Stimulated activated CD8-positive, alpha-beta memory T cell treated with anti-CD3 and anti-CD28 coated beads, Interleukin-15, amount 100 ng/mL, for 1 hour (primary cell): ENCODE results near the gene COX11.

Experiments used
- DNase-seq: peaks from one replicate; pipeline ENCODE4 v3.0.0-alpha.2; 2020; ENCODE audit warnings: low read depth

COX11 gene

DNA sequence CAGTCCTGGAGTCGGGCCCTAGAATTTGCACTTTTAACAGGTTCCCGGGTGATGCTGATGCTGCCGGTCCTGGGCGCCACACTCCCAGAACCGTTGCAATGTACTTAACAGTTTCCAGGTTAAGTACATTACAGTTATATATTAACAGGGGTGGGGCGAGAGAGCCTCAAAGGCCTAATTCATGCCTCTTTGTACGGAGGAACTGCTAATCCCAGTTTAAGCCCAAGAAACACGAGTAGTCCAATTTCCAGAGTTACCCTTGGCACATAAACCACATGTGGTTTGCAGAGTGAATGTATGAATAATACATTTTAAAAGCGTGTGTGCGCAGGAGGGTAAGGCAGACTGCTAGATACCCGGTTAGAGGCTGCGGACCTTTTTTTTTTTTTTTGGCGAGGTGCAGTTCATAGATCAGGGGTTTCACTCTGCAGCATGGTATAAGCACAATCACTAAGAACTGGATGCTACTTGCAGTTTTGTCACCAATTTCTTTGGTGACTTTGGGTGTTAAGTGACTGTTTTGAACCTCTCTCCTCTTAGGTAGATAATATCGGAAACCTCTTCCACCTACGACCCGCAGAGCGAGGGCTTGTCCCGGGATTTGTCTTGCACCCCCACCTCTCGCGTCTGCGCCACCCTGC lies 713 bp downstream of the COX11 start:
- no peak for DNase-seq

- no peak for DNase-seq
Observed at GRCh38 chr17:54956791-54957190, 11.7 kb downstream of the COX11 start.

DNA sequence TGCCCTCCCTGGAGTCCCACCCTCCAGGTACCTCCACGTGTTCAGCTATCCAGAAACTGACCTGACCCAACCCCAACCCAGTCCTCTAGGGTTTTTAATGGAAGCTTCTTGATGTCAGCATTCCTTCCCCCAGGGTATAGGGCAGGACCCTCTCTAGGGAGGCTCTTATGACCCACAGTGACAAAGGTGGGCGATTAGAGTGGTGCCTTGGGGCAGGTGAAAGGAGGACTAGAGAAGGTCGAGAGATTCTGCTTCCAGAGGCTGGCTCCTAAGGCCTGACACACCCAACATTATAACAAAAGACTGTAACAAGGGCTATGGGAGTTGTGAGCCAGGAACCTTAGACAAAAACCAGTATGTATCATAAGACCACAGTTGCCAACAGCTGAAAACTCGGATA lies 17.2 kb downstream of the COX11 start:
- no peak for DNase-seq

DNA sequence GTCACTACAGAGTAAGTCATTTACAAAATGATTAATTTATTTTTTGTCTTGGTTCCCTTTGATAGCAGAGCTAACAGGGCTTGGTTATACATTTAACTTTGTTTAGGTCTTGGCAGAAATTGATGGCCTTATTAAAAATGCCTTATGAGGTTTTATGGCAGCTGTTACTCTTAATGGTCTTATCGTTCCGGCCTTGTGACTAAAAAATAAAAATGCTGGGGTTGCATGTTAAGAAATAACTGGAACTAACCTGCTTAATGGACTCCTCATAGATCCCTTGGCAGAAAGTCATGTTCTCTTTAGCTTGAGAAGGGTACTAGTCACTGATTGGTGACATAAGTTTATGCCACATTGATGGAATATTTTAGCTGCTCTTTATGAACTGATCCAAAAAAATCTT lies 18.3 kb downstream of the COX11 start:
- no peak for DNase-seq

GRCh38 chr17:54948380-54948779 lies 20.1 kb downstream of the COX11 start:
- no peak for DNase-seq

- DNase-seq = no peak
Observed at GRCh38 chr17:54947396-54947795, 21.1 kb downstream of the COX11 start.

- DNase-seq = no peak
Observed at GRCh38 chr17:54945671-54946070, 22.8 kb downstream of the COX11 start.

DNA sequence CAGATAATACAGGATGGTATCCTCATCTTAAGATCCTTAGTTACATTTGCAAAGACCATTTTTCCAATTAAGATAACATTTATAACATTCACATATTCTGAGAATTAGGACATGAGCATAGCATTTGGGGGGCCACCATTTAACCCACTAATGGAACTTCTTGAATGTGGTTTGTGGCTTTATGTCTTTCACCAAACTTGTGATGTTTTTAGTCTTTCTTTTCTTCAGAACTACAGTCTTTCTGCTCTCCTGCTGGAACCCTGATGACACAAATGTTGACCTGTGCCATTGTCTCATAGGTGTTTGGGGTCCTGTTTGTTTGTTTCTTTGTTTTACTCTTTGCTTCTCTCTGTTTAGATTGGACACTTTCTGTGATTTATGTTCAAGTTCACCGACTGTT lies 23.2 kb downstream of the COX11 start:
- no peak for DNase-seq

GRCh38 chr17:54944796-54945195 lies 23.7 kb downstream of the COX11 start:
- DNase-seq = no peak

DNA sequence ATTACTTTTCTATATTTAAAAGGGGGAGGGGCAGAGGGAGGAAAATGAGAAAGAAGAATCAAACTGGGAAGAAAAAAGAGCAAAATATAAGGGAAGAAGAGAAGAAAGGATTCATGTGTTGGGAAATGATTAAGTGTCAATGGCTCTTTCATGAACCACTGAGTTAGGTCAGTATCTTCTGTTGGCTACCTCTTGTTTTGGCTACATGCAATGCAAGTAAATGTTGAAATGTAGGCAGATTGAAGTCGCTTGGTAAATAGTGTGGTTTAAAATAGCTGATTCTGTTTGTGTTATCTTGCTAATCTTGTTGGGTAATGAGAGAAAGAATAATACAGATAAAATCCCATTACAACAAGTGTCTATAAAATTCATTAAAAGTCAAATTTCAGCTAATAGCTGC lies 27.2 kb downstream of the COX11 start:
- no peak for DNase-seq

GRCh38 chr17:54937426-54937825 lies 31.0 kb downstream of the COX11 start:
- no peak for DNase-seq

DNA sequence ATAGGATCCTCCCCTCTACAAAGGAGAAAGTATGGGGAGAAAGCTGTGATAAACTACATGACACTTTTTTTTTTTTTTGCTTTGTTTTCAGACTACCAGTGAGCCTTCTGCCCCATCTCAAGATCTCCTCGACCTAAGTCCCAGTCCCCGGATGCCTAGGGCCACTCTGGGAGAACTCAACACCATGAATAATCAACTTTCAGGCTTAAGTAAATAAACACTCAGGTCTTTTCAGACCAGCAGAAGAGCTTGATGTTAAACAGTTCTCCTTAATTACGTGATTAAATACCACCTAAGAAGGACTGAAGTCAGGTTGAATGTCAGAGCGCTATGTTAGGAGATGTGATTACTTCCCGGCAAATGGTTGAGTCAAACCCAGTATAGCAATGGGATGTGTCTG lies 31.4 kb downstream of the COX11 start:
- no peak for DNase-seq

- DNase-seq = no peak
Observed at GRCh38 chr17:54935471-54935870, 33.0 kb downstream of the COX11 start.

- DNase-seq = no peak
Observed at GRCh38 chr17:54933921-54934320, 34.5 kb downstream of the COX11 start.

DNA sequence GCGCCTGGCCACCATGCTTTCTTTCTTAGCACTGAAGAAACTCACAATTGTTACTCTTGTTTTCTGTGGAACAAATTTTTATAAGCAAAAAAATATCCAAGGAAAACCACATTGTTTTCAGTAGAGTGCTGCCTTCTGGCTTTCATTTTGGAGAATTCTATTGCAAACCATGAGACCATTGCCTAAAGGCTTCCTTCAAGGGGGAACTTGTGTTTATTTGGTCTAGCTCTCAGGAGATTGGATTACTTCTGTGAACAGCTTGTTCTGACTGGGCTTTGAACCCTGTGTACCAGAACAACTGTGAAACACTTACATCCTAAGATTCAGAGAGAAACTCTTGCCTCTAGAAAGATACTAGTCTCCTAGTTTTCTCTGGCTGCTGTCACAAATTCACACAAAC lies 35.7 kb downstream of the COX11 start:
- no peak for DNase-seq

DNA sequence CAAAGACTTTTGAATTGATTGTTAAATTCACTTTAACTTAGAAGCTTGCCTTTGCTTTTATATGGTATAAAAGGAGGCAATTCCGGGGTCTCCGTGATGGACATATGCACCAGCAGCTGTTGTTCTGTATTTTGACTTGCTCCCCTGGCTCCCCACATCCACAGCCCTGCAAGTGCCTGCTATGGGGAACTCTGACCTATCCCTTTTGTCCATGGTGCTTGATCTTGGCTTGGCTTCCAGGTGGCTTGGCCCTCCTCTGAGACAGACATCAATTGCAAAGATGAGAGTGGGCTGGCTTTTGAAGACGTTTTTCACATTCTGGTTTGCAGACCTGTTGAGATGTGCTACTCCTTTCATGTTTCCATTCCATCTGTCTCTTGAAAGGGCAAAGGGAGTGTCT lies 40.9 kb downstream of the COX11 start:
- DNase-seq = no peak

DNA sequence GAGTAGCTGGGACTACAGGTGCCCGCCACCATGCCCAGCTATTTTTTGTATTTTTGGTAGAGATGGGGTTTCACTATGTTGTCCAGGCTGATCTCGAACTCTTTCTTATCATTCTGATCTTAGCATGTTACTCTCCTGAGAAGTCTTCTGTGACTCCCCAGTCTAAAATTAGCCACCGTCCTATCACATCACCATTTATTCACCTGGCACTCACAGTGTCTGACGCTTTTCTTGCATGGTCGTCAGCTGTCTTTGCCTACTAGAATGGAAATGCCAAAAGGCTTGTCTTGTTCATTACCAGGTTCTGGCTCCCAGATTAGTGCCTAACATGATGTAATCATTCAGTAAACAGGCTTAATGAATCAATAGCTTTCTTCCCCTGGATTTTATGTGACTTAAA lies 44.0 kb downstream of the COX11 start:
- no peak for DNase-seq

DNA sequence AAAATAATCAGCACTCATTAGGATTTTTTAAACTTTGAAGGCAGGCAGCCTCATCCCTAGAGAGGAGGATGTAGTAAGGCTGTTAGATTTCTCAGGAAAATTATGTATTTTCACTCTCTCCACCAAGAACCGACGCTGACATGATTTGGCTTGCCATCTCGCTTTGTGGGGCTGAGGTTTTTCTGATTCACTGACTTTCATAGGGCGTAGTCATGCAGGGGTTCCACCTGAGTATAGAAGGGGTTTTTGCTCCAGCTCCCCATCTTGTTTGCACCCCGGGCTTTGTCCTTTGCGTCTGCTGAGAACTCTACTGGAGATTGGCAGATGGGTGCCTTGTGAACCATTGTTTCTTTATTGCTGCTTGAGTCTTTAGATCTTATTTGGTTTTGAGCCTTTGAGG lies 47.6 kb downstream of the COX11 start:
- DNase-seq = no peak

GRCh38 chr17:54919425-54919824 lies 49.0 kb downstream of the COX11 start:
- DNase-seq = no peak

- DNase-seq = no peak
Observed at GRCh38 chr17:54916721-54917120, 51.7 kb downstream of the COX11 start.
